Nephron (organoid): ENCODE data around the gene METRNL.

Experiments
- H3K27ac Mint-ChIP-seq, 3 experiments: 2 replicates each; pipeline ENCODE4 v1.8.0; 2020; ENCODE audit warnings: mixed read lengths in 3 of 3, mild to moderate bottlenecking in 2 of 3, moderate library complexity in 1 of 3
- H3K27me3 Mint-ChIP-seq: 2 replicates; pipeline ENCODE4 v1.8.0; 2021; ENCODE audit warnings: low read depth, mild to moderate bottlenecking, moderate library complexity, mixed read lengths
- H3K36me3 Mint-ChIP-seq: 2 replicates; pipeline ENCODE4 v1.8.0; 2020; ENCODE audit warnings: low read depth, mixed read lengths
- H3K4me1 Mint-ChIP-seq: 2 replicates; pipeline ENCODE4 v1.8.0; 2020; ENCODE audit warnings: mixed read lengths
- H3K4me3 Mint-ChIP-seq, 3 experiments: 2 replicates each; pipeline ENCODE4 v1.8.0; 2020; ENCODE audit warnings: mild to moderate bottlenecking in 3 of 3, mixed read lengths in 3 of 3, moderate library complexity in 2 of 3
- H3K9me3 Mint-ChIP-seq: 2 replicates; pipeline ENCODE4 v1.8.0; 2020; ENCODE audit warnings: mixed read lengths
- CTCF ChIP-seq, 3 experiments: fragments of 200-600 bp; sonication (generic); IDR thresholded peaks; one replicate each; pipeline ENCODE4 v1.5.0; 2021; ENCODE audit warnings: antibody characterized with exemption in 3 of 3; ENCODE audit not compliant: unreplicated experiment in 3 of 3

Gene METRNL

DNA sequence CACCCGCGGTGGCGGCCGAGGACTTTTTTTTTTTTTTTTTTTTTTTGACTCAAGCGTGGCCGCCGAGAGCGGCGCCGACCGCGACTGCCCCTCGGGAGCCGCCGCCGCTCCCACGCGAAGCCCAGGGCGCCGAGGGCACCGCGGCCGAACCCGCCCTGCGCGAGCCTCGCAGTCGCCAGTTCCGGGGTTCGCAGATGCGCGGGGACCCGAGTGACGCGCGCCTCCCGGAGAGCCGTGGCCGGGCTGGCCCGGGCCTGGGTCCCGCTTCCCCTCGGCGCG lies 1.1 kb downstream of the METRNL start:
- TF ChIP-seq CTCF (IDR thresholded peaks at IDR 0.05; ENCODE audit: unreplicated experiment in 3 of 3): no peak
- H3K4me3 Mint-ChIP-seq: no peak overlapping the region
- no peak overlapping the region for H3K27ac Mint-ChIP-seq
- H3K27me3 Mint-ChIP-seq: peaks cover 35% of the 10 kb centered on the region
- H3K9me3 Mint-ChIP-seq: no peaks in the 10 kb centered on the region
- peaks cover 30% of the 10 kb centered on the region for H3K4me1 Mint-ChIP-seq
- H3K36me3 Mint-ChIP-seq: no peaks in the 10 kb centered on the region

- Mint-ChIP-seq H3K36me3 (peaks cover 3% of the 10 kb centered on the region), H3K4me3 (peak overlapping the region; percentile 85 to 93 (median 90)), H3K27ac (peak overlapping the region in 1 of 3 experiments; percentile 92), H3K27me3 (peaks cover 36% of the 10 kb centered on the region), H3K9me3 (no peaks in the 10 kb centered on the region), H3K4me1 (peaks cover 32% of the 10 kb centered on the region)
- no peak for TF ChIP-seq CTCF (IDR thresholded peaks at IDR 0.05; ENCODE audit: unreplicated experiment in 3 of 3)
These were observed 1.7 kb downstream of the METRNL start for GRCh38 chr17:83080858-83081683.

DNA sequence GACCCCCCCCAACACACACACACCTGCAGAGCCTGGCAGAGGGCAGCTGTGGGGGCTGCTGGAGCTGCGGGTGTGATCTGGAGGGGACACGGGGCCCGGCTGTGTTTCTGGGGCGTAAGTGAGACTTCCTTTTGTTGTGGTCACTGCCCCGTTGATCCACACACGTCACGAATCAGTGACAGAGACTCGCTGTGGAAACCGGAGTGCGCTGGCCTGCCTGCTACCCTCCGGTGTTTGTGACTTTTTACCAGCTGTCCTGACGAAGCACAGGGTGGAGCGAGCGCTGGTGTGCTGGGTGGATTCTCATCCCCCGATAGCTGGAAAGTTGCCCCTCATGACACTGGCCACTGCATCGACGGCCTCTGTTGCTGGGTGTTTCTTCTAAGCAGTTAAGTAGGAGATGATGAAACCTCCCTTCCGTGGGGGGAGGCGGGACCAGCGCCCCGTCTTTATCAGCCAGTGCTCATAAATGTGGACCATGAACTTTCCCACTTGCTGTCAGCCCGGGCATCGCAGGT lies 2.3 kb downstream of the METRNL start:
- peaks cover 29% of the 10 kb centered on the region for H3K27me3 Mint-ChIP-seq

DNA sequence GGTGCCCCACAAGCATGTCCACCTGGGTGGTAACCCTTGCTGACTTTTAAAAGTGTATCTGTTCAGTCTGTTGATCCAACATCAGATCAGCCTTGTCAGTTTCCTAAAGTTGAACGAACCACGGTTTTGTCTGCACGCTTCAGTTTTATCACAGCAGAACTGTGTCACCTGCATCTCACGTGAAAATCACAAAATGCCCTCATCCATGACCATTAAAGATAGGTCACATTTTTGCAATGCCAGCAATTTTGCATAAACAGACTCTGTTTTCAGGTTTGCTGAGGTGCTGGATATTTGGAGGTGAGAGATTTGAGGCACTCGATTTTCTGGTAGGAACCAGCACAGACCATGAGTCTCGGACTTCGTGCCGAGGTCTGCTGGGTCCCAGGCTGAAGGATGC lies 3.0 kb downstream of the METRNL start:
- Mint-ChIP-seq H3K27ac (peak overlapping the region; percentile 92 to 97 (median 95)), H3K27me3 (peaks cover 22% of the 10 kb centered on the region), H3K4me3 (peak overlapping the region; percentile 85 to 93 (median 90)), H3K9me3 (no peaks in the 10 kb centered on the region), H3K36me3 (peaks cover 9% of the 10 kb centered on the region), H3K4me1 (peaks cover 39% of the 10 kb centered on the region)
- TF ChIP-seq CTCF (IDR thresholded peaks at IDR 0.05; ENCODE audit: unreplicated experiment in 3 of 3): no peak

More for the DNA sequence above, 2.3 kb downstream of the METRNL start:
- no peak for TF ChIP-seq CTCF (IDR thresholded peaks at IDR 0.05; ENCODE audit: unreplicated experiment in 3 of 3)
- Mint-ChIP-seq H3K4me3 (peak overlapping the region; percentile 85 to 93 (median 90)), H3K27ac (peak overlapping the region; percentile 92 to 97 (median 95)), H3K9me3 (no peaks in the 10 kb centered on the region), H3K4me1 (peaks cover 39% of the 10 kb centered on the region), H3K36me3 (peaks cover 9% of the 10 kb centered on the region)

- Mint-ChIP-seq H3K4me1 (peaks cover 39% of the 10 kb centered on the region), H3K36me3 (peaks cover 9% of the 10 kb centered on the region), H3K9me3 (no peaks in the 10 kb centered on the region), H3K4me3 (peak overlapping the region; percentile 85 to 93 (median 90)), H3K27ac (peak overlapping the region; percentile 92 to 97 (median 95)), H3K27me3 (peaks cover 17% of the 10 kb centered on the region)
- no peak for TF ChIP-seq CTCF (IDR thresholded peaks at IDR 0.05; ENCODE audit: unreplicated experiment in 3 of 3)
These were observed 3.5 kb downstream of the METRNL start for GRCh38 chr17:83082909-83083367.
